HUDEP-2 (cell line): ENCODE measurements around the gene BTBD1.

Experiments
- DNase-seq, 76 experiments: peaks; one replicate each; lab custom pipeline; 2025; ENCODE audit not compliant: unreplicated experiment in 76 of 76; lab: John Stamatoyannopoulos, UW

BTBD1 gene

DNA sequence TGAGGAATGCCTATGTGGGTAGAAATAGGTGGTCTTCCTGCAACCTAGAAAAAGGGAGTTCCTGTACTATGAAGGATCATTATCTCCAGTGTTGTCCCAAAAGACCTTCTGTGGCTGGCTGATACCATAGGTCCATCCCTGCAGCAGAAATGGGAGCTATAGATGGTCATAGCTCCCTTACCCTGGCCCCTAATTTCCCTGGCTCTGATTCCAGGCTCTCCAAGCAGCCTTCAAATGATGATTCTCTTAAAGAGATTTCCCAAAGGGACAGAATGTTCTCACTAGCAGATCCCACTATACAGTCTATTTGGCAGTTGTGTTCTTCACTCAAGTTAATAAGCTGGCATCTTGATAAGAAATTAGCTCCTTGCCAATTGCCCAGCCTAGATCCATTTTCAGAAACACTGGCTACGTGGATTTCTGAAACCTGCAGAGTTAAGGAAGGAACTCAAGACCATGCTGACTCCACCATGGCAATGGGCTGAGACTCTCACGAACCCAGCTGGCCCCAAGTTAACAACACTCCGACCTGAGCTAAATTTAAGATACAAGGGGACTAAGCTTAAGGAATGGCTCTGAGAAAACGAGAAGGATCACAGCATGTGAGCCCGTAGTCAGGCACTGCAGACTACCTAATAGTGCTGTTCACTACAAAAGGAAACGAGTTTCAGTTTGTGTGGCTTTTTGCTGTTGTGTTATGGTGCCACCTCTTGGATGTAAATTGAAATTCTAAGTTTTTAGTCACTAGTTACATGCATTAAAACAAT lies 67.0 kb downstream of the BTBD1 start:
- DNase-seq = peak in 52 of 76 experiments; percentile 7 to 76 (median 42)

DNA sequence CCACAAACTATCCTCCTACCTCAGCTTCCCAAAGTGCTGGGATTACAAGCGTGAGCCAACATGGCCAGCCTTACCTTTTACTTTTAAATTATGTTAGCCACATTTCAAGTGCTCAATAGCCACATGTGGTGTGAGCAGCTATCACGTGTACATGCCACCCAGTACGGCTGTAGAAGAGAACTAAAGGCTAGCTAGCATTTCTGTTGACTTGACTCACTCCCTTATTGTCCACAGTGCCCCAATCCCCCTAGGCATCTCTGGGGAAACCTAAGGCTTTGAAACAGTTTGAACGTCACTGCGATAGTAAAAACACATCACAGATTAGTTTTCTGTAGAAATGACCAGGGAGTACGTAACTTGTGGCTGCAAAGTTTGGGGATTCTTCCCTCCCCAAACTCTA lies 67.6 kb downstream of the BTBD1 start:
- DNase-seq = no peak

DNA sequence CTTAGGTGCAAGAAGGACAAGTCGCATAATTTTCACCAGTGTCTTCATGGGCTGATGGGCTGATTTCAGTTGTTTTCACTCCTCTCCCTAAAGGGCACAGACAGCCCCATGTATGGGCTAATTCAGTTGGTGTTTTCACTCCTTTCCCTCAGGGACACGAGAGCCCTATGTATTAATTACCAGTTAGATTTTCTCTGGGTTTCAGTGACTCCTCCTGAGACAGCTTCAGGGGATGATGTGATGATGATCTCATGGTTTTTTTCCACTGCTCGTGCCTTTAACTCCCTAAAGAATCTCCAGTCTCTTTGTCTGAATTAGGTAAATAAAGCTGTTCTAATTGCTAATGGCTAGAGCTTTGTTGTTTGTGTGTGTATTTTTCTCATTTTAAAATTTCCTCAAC lies 71.1 kb downstream of the BTBD1 start:
- no peak for DNase-seq

DNA sequence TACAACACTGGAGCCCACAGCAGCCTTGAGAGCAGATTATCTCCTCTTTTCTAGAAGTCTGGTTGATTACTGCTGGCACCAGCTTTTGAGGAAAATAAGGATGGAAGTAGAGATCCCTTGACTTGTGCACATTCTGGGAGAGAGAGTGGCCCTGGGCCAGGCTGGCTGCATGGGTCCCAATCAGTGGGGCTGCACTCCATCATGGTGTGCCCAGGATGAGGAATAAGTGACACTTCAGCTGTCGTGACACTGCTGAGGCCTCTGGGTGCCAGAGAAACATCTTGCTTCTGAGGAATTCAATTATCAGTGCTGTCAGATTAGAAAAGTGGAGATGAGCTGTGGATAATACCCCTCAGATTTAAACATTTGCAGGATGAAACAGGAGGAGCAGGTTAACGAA lies 72.0 kb downstream of the BTBD1 start:
- DNase-seq = no peak

DNA sequence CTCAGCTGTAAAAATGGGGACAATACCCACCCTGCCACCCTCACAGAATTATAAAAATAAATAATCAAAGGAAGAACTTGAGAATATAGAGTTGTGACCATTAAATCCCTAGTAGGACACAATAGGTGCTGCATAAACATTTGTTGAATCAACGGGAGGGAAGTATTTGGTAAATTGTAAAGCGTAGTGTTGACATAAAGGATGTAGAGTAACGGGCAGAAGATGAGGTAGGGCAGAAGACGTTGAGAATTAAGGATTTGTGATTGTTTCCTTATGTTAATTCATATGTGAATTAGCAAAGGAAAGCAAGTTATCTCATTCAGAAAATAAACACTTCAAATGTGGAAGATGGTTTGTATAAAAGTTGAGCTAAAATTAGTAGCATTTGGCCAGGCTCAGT lies 73.9 kb downstream of the BTBD1 start:
- DNase-seq = no peak

DNA sequence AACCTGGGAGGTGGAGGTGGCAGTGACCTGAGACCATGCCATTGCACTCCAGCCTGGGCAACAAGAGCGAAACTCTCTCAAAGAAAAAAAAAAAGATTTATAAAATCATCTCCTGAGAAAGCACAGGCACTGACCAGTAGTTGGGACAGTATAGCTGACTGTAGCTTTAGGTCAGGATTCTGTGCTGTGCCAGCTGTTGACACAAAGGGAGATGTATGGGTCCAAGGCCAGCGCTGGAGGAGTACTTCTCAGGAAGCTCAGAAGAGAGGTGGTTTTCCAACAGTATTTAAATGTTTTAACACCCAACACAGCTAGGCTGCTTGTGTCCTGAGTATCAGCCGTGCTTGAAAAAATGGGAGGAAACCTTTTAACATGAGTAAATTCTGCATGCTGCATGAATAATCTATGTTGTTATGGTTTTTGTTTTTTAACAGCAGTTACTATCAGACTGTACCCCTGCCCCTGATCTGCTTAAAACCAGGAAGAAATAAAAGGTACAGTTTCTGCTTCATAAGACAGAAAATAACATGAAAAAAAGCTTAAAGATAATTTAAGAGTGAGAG lies 74.5 kb downstream of the BTBD1 start:
- no peak for DNase-seq

DNA sequence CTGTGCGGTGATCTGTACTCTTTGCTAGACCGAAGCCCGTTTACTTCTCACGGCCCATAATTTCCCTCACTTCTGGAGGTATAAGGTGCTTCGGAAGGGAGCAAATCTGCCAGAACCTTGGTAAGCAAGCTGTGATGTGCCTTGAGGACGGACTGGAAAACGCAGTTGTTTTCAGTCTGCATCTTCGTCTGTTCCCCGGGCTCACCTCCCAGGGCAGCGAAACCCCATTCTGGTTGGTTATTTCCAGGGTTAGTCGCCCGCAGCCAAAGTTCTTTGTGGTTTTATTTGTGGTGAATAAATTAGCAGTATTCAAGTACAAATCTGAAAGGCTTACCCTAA lies 80.6 kb downstream of the BTBD1 start:
- peak in 6 of 76 experiments; percentile 7 to 46 (median 41) for DNase-seq

DNA sequence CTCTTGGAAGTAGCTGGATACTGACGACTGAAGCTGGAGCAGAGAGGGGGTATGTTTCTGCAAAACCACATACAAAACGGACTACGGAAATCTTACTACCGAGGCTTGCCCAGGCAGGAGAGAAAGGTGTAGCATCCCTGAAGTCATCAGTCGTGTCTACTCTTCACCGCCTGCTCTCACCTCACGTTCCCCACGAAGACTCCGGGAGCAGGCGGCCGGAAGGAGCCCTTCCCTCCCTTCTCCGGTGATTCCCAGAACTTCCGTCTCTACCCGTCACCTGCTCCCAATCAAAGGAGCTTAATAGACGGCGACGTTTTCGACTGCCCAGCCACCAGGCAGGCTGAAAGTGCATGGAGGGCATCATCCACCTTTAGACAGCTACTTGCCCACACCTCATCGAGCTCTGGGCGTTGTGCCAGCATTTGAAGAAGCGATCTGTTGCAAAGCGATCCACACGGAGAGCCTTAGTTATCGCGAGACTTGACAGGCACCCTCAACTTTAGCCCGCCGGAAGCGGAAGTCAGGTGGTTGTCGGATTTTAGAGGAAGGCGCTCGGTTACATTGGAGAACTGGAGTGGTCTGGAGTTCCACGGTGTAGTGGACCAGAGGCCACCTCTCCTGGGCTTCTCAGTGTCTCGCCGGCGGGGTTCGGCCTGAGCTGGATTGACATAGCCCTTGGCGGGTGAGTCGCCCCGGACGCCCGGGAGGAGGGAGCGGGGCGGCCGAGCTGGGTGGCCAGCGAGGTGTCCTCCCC lies 81.2 kb downstream of the BTBD1 start, which contains the start of gene RAMAC:
Gene RAMAC, plus strand, starts transcription at position 523 of the 754 bp plus-strand sequence. CDS start 2,809 bp downstream, outside the sequence.
- DNase-seq = peak; percentile 70 to 96 (median 91)

DNA sequence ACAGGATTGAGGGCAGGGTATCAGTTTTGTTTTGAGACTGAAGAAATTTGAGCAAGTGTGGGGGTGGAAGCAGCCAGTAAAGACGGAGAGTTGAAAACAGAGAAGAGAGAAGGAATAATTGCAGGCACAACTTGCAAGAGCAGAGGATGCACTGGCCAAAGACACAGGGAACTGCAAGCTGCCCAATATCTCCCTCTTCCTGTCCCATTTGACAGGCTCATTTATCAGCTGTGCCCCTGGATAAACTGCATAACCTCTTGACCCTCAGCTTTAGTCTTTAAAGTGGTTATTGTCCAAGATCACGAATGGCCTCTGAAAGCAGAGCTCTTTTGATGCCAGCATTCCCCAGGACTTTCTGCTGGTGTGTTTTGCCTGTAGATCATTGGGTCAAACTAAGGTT lies 86.1 kb downstream of the BTBD1 start:
- DNase-seq = no peak

DNA sequence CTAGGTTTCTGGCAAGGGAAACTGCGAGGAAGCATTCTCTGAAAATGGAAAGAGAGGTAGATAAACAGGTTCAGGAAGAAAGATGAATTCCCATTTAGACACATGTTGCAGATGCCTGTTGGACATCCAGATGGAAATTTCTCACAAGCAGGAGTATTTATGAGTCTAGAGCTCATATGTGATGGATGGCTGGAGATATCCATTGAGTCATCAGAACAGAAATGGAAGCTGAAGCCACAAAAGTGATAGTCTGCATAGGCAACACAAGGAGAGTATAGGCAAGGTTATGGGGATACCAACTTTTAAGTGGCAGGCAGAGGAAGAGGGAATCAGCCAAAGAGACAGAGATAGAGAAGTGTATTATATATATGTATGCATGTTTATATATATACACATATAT lies 87.3 kb downstream of the BTBD1 start:
- no peak for DNase-seq

DNA sequence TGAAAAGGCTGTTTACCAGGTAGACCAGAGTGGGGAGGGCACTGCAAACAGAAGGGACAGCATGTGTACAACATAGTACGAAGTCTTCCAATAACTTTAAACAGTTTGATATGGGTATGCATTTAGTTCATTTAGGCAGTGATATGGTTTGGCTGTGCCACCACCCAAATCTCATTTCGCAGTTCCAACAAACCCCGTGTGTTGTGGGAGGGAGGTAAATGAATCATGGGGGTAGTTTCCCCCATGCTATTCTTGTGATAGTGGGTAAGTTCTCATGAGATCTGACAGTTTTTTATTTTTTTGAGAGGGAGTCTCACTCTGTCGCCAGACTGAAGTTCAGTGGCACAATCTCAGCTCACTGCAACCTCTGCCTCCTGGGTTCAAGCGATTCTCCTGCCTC lies 88.6 kb downstream of the BTBD1 start:
- no peak for DNase-seq

DNA sequence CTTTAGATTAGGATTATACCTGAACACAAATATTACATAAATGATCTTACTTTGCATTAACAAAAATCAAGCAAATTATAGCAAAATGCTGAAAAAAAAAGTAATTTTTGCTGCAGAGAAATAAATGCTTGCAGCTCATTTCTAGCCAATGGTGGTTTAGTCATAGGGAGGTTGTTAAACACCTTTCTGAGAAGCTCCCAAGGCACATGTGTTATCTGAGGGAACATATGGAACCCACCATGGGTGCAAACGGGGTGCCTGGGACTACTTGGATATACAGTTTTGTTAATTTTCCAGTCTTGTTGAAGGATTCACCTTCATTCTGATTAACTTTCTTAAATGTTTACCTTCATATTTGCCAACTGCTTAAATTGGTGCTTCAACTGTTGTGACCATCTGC lies 90.0 kb downstream of the BTBD1 start:
- DNase-seq = peak in 1 of 76 experiments; percentile 12

DNA sequence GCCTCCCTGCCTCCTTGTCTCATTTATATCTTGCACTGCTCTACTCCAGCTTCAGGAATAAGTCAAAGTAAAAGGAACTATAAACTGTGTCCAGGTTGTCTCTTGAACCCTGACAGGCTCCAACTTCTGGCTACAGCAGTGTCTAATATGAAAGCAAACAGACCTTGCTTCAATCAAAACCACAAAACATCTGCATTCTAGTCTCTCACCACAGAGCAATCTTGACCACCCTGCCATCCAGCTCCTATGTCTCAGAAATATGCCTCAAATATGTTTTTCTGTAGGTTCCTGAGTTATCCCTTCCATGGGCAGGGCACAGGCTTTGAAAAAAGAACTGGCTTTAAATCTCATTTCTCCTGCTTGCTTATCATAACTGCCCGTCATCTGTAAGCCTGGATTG lies 94.1 kb downstream of the BTBD1 start:
- no peak for DNase-seq

DNA sequence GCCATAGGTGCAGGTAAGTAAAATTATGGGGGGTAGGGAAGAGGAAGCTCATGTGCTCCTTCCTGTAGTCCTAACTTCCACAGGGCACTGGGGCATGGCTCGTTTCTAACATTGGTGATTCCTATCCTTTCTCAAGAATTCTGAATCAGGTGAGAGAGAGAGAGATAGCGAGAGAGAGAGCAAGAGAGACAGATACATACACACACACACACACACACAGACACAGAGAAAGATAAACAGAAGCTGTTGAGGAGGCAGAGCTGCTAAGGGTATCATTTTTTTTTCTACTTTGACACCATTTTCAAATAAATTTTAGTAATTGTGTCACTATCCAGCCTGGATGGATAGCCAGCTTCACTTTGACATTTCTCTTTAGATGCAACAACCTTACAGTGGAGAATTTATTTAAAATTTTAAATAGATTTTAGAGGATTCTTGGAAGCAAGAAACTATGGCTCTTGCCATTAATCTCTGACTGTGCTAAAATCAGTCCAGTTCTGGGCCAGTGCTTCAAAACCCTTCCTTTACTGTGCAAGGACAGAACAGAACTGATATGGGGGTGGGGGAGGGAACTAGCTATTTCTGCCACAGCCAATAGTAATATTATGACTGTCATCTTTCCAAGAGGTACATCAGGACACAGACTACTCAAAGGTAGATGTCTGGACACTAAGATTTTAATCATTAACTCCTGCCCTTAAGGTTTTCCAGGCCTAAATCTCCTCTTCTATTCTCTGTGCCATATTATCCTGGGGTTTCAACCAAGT lies 95.7 kb downstream of the BTBD1 start:
- peak in 1 of 76 experiments; percentile 4 for DNase-seq

DNA sequence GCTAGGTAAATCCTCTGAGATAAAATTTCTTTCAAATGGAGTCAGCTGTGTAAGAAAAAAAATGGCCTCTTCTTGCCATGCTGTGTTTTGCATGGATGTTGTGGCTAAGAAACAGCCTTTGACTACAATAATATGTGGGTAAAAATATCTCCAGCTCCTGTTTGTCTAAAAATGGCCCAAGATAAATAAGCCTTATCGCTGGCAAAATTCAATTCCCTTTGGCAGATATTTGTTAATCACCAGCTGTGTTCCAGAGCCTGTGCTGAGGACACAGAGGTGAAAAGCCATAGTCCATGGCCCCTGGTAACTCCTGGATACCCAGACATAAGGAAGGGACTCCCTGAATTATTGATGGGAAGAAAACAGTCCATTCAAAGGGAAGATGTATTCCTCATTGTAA lies 96.4 kb downstream of the BTBD1 start:
- DNase-seq = no peak

DNA sequence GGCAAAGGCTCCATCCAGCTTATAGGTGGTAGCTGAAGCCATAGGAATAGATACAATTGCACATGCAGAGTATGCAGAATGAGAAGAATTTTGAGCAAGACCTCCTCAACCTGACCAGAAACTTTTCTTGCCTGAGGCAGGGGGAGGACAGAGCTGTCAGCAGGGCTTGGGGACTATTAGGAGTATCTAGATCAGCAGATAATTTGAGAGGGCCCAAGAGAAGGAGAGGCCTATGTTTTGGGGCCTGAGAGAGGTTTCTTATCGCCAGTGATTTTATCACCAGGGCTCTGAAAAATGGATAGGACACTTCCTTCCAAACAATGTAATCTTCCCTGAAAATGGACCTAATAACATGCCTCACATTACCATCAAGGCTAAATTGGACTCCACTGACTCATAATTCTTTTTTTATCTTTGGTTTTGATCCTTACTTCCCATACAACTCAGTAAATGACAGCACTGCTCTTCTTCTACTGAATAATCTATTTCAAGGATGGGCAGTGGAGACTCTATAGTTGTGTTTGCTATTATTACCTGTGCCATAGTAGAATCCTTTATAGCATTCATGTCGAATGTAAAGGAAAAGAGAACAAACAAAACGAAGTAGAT lies 96.9 kb downstream of the BTBD1 start:
- DNase-seq = peak in 1 of 76 experiments; percentile 19

DNA sequence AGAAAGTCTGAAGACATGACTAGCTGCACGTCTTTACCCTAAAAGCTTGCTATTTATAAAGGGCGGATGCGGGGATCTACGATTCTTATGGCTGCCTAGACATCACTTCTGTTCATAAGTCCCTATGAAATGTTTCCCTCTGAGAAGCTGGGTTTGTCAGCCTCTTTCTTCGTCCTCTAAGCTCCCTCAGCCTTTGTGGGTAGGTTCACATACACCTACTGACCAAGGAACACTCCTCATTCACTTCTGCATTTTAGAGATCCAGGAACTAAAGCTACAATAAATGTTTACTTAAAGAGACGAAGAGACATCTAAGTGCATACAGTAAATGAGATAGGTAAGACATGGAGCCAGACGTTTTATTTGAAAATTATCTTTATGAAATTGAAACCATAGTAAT lies 97.7 kb downstream of the BTBD1 start:
- no peak for DNase-seq

DNA sequence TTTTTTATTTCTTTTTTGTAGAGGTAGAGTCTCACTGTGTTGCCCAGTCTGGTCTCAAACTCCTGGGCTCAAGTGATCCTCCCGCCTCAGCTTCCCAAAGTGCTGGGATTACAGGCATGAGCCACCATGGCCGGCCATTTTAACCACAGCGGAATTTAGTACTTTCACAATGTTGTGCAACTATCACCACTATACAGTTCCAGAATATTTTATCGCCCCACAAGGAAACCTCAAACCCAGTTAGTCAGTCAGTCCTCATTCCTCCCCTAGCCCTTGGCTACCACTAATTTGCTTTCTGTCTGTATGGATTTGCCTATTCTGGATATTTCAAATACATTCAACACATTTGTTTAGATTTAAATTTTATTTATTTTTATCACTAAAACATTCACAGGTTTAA lies 99.0 kb downstream of the BTBD1 start:
- DNase-seq = no peak

DNA sequence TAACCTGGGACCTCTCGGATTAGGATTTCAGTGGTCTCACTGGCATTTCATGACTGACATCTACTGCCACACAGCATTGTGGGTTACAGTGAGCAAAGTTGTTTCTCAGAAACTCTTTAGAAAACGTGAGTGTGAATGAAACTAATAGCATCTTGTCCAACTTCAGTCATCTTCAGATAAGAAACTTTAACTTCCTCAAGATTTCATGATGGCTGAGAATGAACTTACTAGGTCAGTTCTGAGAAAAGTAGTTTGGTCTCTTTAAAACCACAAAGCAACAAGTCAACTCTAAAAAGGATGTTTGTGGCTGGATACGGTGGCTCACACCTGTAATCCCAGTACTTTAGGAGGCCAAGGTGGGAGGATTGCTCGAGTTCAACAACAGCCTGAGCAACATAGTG lies 100.4 kb downstream of the BTBD1 start:
- no peak for DNase-seq
